Limb (tissue), 2 donors: ENCODE data around the gene ADRB2.
"Not testable (repeated sequence)": the region's sequence is repeated elsewhere in the genome, so short reads cannot be mapped to it uniquely, and the experiment has no call there.

Experiments used
- DNase-seq, 2 donors: peaks; one replicate each; pipeline ENCODE4 v3.0.0-alpha.2; 2016; ENCODE audit errors: extremely low spot score in 2 of 2

The ADRB2 gene

GRCh38 chr5:148855249-148856008 lies 29.0 kb downstream of the ADRB2 start:
- no peak for DNase-seq

GRCh38 chr5:148856009-148856367 lies 29.6 kb downstream of the ADRB2 start:
- DNase-seq: no peak

GRCh38 chr5:148856424-148856823 lies 30.0 kb downstream of the ADRB2 start:
- no peak for DNase-seq

- no peak for DNase-seq
These were observed 31.1 kb downstream of the ADRB2 start for GRCh38 chr5:148857474-148857873.

GRCh38 chr5:148858106-148858505 lies 31.7 kb downstream of the ADRB2 start:
- DNase-seq: no peak

GRCh38 chr5:148858547-148858946 lies 32.1 kb downstream of the ADRB2 start:
- DNase-seq: no peak

- DNase-seq: no peak
These were observed 33.3 kb downstream of the ADRB2 start for GRCh38 chr5:148859703-148860102.

GRCh38 chr5:148860599-148860998 lies 34.2 kb downstream of the ADRB2 start:
- no peak for DNase-seq

GRCh38 chr5:148861088-148861487 lies 34.7 kb downstream of the ADRB2 start:
- DNase-seq: no peak

- DNase-seq: no peak
These were observed 35.3 kb downstream of the ADRB2 start for GRCh38 chr5:148861696-148862095.

GRCh38 chr5:148864113-148864841 lies 37.9 kb downstream of the ADRB2 start:
- peak in 1 of 2 donors; percentile 28 for DNase-seq

- DNase-seq: no peak
These were observed 39.6 kb downstream of the ADRB2 start for GRCh38 chr5:148866024-148866423.

- no peak for DNase-seq
These were observed 46.7 kb downstream of the ADRB2 start for GRCh38 chr5:148873120-148873519.

- DNase-seq: no peak
These were observed 47.5 kb downstream of the ADRB2 start for GRCh38 chr5:148873690-148874485.

- no peak for DNase-seq
These were observed 48.9 kb downstream of the ADRB2 start for GRCh38 chr5:148875205-148875875.

- not testable (repeated sequence) for DNase-seq
These were observed 51.0 kb downstream of the ADRB2 start for GRCh38 chr5:148877436-148877835.
